Trophoblast cell (in vitro differentiated cells and primary cell): ENCODE measurements around the gene GALNS.
A peak's percentile ranks its signal among the peaks of the same experiment; 100 is the strongest.

Source experiments
- DNase-seq, 2 donors: peaks; one replicate each; pipeline ENCODE4 v3.0.0-alpha.2; 2016
- H2AFZ ChIP-seq: 2 replicates; pipeline ENCODE4 v1.6.1; 2013; ENCODE audit warnings: low read length, moderate library complexity, mild to moderate bottlenecking; ENCODE audit not compliant: insufficient read depth, poor library complexity
- H2AK5ac ChIP-seq: 2 replicates; pipeline ENCODE4 v1.6.1; 2013; ENCODE audit warnings: mild to moderate bottlenecking, low read length
- H2BK120ac ChIP-seq: 2 replicates; pipeline ENCODE4 v1.6.1; 2013; ENCODE audit warnings: low read length, mild to moderate bottlenecking, moderate library complexity; ENCODE audit not compliant: insufficient read depth, poor library complexity
- H2BK12ac ChIP-seq: 2 replicates; pipeline ENCODE4 v1.6.1; 2013; ENCODE audit warnings: mild to moderate bottlenecking, low read length, moderate library complexity
- H2BK5ac ChIP-seq: 2 replicates; pipeline ENCODE4 v1.6.1; 2013; ENCODE audit warnings: low read length, low read depth, moderate library complexity, mild to moderate bottlenecking; ENCODE audit not compliant: poor library complexity
- H3K14ac ChIP-seq: 2 replicates; pipeline ENCODE4 v1.6.1; 2013; ENCODE audit warnings: mild to moderate bottlenecking, low read length
- H3K18ac ChIP-seq: 2 replicates; pipeline ENCODE4 v1.6.1; 2013; ENCODE audit warnings: mild to moderate bottlenecking, low read length
- H3K23ac ChIP-seq: 2 replicates; pipeline ENCODE4 v1.6.1; 2013; ENCODE audit warnings: low read length
- H3K27ac ChIP-seq: 2 replicates; pipeline ENCODE4 v1.5.1; 2013; ENCODE audit warnings: low read depth, mild to moderate bottlenecking, inconsistent platforms, low read length, moderate library complexity
- H3K27me3 ChIP-seq: 2 replicates; pipeline ENCODE4 v1.6.1; 2013; ENCODE audit warnings: inconsistent platforms, mild to moderate bottlenecking, low read length, moderate library complexity; ENCODE audit not compliant: insufficient read depth
- H3K36me3 ChIP-seq, 2 experiments: 1 replicate in 1 of 2; 2 replicates in 1 of 2; pipeline ENCODE4 v1.6.1; 2013; ENCODE audit warnings: low read length in 2 of 2, mild to moderate bottlenecking in 2 of 2, moderate library complexity in 1 of 2; ENCODE audit not compliant: insufficient read depth in 2 of 2, control insufficient read depth in 1 of 2
- H3K4ac ChIP-seq: 2 replicates; pipeline ENCODE4 v1.6.1; 2013; ENCODE audit warnings: low read depth, mild to moderate bottlenecking, low read length, moderate library complexity
- H3K4me1 ChIP-seq, 2 experiments: 1 replicate in 1 of 2; 2 replicates in 1 of 2; pipeline ENCODE4 v1.6.1; 2013; ENCODE audit warnings: low read length in 2 of 2, mild to moderate bottlenecking in 2 of 2, moderate library complexity in 1 of 2; ENCODE audit not compliant: insufficient read depth in 2 of 2, control insufficient read depth in 1 of 2
- H3K4me2 ChIP-seq: 2 replicates; pipeline ENCODE4 v1.6.1; 2013; ENCODE audit warnings: inconsistent platforms, mild to moderate bottlenecking, low read length, moderate library complexity
- H3K4me3 ChIP-seq: 2 replicates; pipeline ENCODE4 v1.5.1; 2013; ENCODE audit warnings: mild to moderate bottlenecking, low read depth, low read length, inconsistent platforms
- H3K79me1 ChIP-seq: one replicate; pipeline ENCODE4 v1.6.1; 2013; ENCODE audit warnings: low read length
- H3K79me2 ChIP-seq: 2 replicates; pipeline ENCODE4 v1.6.1; 2013; ENCODE audit warnings: low read length, mild to moderate bottlenecking; ENCODE audit not compliant: control insufficient read depth, insufficient read depth, poor library complexity
- H3K9ac ChIP-seq: 2 replicates; pipeline ENCODE4 v1.6.1; 2013; ENCODE audit warnings: mild to moderate bottlenecking, low read length
- H3K9me3 ChIP-seq: 2 replicates; pipeline ENCODE4 v1.6.1; 2013; ENCODE audit warnings: low read depth, mild to moderate bottlenecking, control low read depth, inconsistent platforms, low read length; ENCODE audit not compliant: insufficient read depth
- H4K12ac ChIP-seq: 2 replicates; pipeline ENCODE4 v1.6.1; 2013; ENCODE audit warnings: low read depth, mild to moderate bottlenecking, low read length, moderate library complexity
- H4K8ac ChIP-seq: 2 replicates; pipeline ENCODE4 v1.6.1; 2013; ENCODE audit warnings: low read depth, mild to moderate bottlenecking, low read length, moderate library complexity
- H4K91ac ChIP-seq: one replicate; pipeline ENCODE4 v1.6.1; 2013; ENCODE audit warnings: low read depth, mild to moderate bottlenecking, low read length, moderate library complexity
- whole genome bisulfite sequencing: extraction: QIAGEN DNeasy Blood & Tissue Kit; methylation state at CpG from one replicate; pipeline ENCODE4 v1.1.7; 2013; ENCODE audit warnings: missing lambda C conversion rate; ENCODE audit not compliant: insufficient read length, insufficient coverage; ENCODE audit errors: extremely low coverage; 5-methylcytosine and 5-hydroxymethylcytosine counted together

Gene GALNS

GRCh38 chr16:88803264-88803987 lies 53.3 kb downstream of the GALNS start, which contains the start of gene CDT1:
Gene CDT1 (plus strand): TSS chr16:88803789. CDS start chr16:88803832, 43 bp downstream.
- Histone ChIP-seq H3K4ac (peak within 1 kb of the TSS; percentile 77), H3K4me3 (peak within 1 kb of the TSS; percentile 80), H3K18ac (peak within 1 kb of the TSS; percentile 67), H2BK120ac (peak within 1 kb of the TSS; percentile 70), H3K36me3 (peaks cover 35 to 37% of the 10 kb centered on the region in 2 experiments), H2BK5ac (peak within 1 kb of the TSS; percentile 66), H3K9me3 (peaks cover 2% of the 10 kb centered on the region), H3K4me2 (peak within 1 kb of the TSS; percentile 71), H3K27ac (peak within 1 kb of the TSS; percentile 63), H4K12ac (peak within 1 kb of the TSS; percentile 93), H3K4me1 (peaks cover 8 to 13% of the 10 kb centered on the region in 2 experiments), H3K9ac (peak within 1 kb of the TSS; percentile 88), H3K79me2 (peaks cover 9% of the 10 kb centered on the region), H3K23ac (no peak within 1 kb of the TSS), H2AK5ac (peak within 1 kb of the TSS; percentile 83), H4K8ac (peak within 1 kb of the TSS; percentile 94), H3K27me3 (no peaks in the 10 kb centered on the region), H2BK12ac (no peak within 1 kb of the TSS), H3K14ac (peak within 1 kb of the TSS; percentile 80), H4K91ac (peak within 1 kb of the TSS; percentile 85), H3K79me1 (peaks cover 9% of the 10 kb centered on the region), H2AFZ (peak within 1 kb of the TSS; percentile 89)
- peak; percentile 53 to 88 for DNase-seq
- WGBS, result no CpG with 5 or more reads among the region's 98 CpGs

GRCh38 chr16:88800277-88800592 lies 56.5 kb downstream of the GALNS start:
- H3K9ac ChIP-seq, result no peak overlapping the region
- peaks cover 8 to 13% of the 10 kb centered on the region in 2 experiments for H3K4me1 ChIP-seq
- no peak overlapping the region for H2BK120ac ChIP-seq
- no peak overlapping the region for H2AFZ ChIP-seq
- peaks cover 9% of the 10 kb centered on the region for H3K79me2 ChIP-seq
- no peak overlapping the region for H3K4me3 ChIP-seq
- no peak overlapping the region for H3K4me2 ChIP-seq
- peaks cover 3 to 5% of the 10 kb centered on the region in 2 experiments for H3K36me3 ChIP-seq
- peaks cover 9% of the 10 kb centered on the region for H3K79me1 ChIP-seq
- H2BK5ac ChIP-seq, result no peak overlapping the region
- no peak overlapping the region for H3K27ac ChIP-seq
- H3K9me3 ChIP-seq, result peaks cover 4% of the 10 kb centered on the region
- no peaks in the 10 kb centered on the region for H3K27me3 ChIP-seq
- no peak overlapping the region for H4K8ac ChIP-seq
- no peak overlapping the region for H4K12ac ChIP-seq
- H2AK5ac ChIP-seq, result no peak overlapping the region
- H3K23ac ChIP-seq, result no peak overlapping the region
- no peak overlapping the region for H2BK12ac ChIP-seq
- H3K4ac ChIP-seq, result no peak overlapping the region
- no peak overlapping the region for H4K91ac ChIP-seq
- H3K18ac ChIP-seq, result no peak overlapping the region
- DNase-seq, result no peak
- WGBS, result no CpG with 5 or more reads among the region's 6 CpGs
- no peak overlapping the region for H3K14ac ChIP-seq

- WGBS, result no CpG with 5 or more reads among the region's 17 CpGs
- H2BK5ac ChIP-seq, result no peak overlapping the region
- no peak overlapping the region for H3K14ac ChIP-seq
- H3K4ac ChIP-seq, result no peak overlapping the region
- H4K91ac ChIP-seq, result no peak overlapping the region
- no peak overlapping the region for H2BK120ac ChIP-seq
- H3K4me1 ChIP-seq, result peaks cover 4 to 9% of the 10 kb centered on the region in 2 experiments
- no peak overlapping the region for H3K18ac ChIP-seq
- peaks cover 0 to under 1% of the 10 kb centered on the region in 2 experiments for H3K36me3 ChIP-seq
- H3K9ac ChIP-seq, result no peak overlapping the region
- H3K79me2 ChIP-seq, result peaks cover 8% of the 10 kb centered on the region
- no peak overlapping the region for H3K4me2 ChIP-seq
- no peak overlapping the region for H3K27ac ChIP-seq
- no peak overlapping the region for H3K23ac ChIP-seq
- no peak overlapping the region for H2BK12ac ChIP-seq
- H3K4me3 ChIP-seq, result no peak overlapping the region
- no peaks in the 10 kb centered on the region for H3K27me3 ChIP-seq
- H2AK5ac ChIP-seq, result no peak overlapping the region
- peaks cover 4% of the 10 kb centered on the region for H3K9me3 ChIP-seq
- H3K79me1 ChIP-seq, result peaks cover 9% of the 10 kb centered on the region
- no peak overlapping the region for H2AFZ ChIP-seq
- H4K8ac ChIP-seq, result no peak overlapping the region
- no peak for DNase-seq
- H4K12ac ChIP-seq, result no peak overlapping the region
These were observed 57.0 kb downstream of the GALNS start for GRCh38 chr16:88799569-88800276.

- Histone ChIP-seq H3K18ac (no peak overlapping the region), H3K9me3 (peaks cover 4% of the 10 kb centered on the region), H3K23ac (no peak overlapping the region), H3K9ac (no peak overlapping the region), H3K4me3 (no peak overlapping the region), H3K79me2 (peaks cover 3% of the 10 kb centered on the region), H3K36me3 (no peaks in the 10 kb centered on the region), H3K14ac (no peak overlapping the region), H2BK5ac (no peak overlapping the region), H3K4me1 (peaks cover 2% of the 10 kb centered on the region in 2 experiments), H3K79me1 (peaks cover 5% of the 10 kb centered on the region), H3K27ac (no peak overlapping the region), H2AFZ (no peak overlapping the region), H2BK12ac (no peak overlapping the region), H2AK5ac (no peak overlapping the region), H3K4me2 (no peak overlapping the region), H4K12ac (no peak overlapping the region), H2BK120ac (no peak overlapping the region), H4K91ac (no peak overlapping the region), H4K8ac (no peak overlapping the region), H3K4ac (no peak overlapping the region), H3K27me3 (no peaks in the 10 kb centered on the region)
- no peak for DNase-seq
These were observed 57.8 kb downstream of the GALNS start for GRCh38 chr16:88798772-88799455.
